ENCODE measurements around the gene KIRREL3. TPM values are rescaled to one million over a fixed set of nuclear protein-coding genes. Genes with fewer than 3 reads are reported as not detected.

The KIRREL3 gene
- total RNA-seq, 2 donors from 2014 or later: 0.28 TPM; not detected in 1

DNA sequence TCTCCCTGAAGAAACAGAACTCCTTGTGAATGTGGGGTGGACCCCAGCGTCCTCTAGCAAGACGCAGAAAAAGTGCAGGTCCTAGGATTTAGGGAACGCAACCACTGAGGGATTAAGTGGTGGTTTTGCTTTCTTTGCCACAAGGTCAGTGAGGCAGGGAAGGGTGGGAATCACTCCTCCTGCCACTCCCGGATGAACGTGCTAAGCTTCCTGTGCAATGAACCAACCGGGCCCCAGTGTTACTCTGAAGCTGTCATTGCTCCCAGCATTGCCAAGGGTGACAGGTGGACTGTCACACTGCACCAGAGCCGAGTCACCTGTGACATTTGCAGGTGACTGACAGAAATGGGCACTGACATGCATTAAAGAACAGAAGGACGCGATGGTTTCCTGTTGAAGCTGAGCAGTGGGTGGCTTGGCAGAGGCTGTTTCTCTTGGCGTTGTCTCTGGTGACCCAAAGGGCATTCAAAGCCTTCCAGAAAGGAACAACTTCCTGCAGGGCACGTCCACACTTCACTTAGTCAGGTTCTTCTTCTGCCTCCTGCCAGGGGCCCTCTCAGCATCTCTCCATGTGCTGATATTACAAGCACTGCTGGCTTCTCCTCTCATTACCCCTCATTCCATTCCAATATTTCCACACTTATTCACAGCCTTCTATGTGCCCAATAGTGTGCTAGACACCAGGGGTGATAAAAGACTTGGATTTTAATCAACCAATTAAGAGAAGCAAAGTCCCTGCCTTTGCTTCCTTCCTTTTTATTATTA lies 9.7 kb downstream of the KIRREL3 start:
- no peaks in the 10 kb centered on the region for H3K9me3 ChIP-seq
- no peaks in the 10 kb centered on the region for H3K4me1 ChIP-seq (replicated peaks)
- TF ChIP-seq, protein P1, sequence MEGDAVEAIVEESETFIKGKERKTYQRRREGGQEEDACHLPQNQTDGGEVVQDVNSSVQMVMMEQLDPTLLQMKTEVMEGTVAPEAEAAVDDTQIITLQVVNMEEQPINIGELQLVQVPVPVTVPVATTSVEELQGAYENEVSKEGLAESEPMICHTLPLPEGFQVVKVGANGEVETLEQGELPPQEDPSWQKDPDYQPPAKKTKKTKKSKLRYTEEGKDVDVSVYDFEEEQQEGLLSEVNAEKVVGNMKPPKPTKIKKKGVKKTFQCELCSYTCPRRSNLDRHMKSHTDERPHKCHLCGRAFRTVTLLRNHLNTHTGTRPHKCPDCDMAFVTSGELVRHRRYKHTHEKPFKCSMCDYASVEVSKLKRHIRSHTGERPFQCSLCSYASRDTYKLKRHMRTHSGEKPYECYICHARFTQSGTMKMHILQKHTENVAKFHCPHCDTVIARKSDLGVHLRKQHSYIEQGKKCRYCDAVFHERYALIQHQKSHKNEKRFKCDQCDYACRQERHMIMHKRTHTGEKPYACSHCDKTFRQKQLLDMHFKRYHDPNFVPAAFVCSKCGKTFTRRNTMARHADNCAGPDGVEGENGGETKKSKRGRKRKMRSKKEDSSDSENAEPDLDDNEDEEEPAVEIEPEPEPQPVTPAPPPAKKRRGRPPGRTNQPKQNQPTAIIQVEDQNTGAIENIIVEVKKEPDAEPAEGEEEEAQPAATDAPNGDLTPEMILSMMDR (IDR thresholded peaks at IDR 0.05): no peak
- no peak overlapping the region for H3K27ac ChIP-seq
- 55% methylated on average over 11 of the region's 11 CpGs for WGBS
- H3K4me3 ChIP-seq: no peak overlapping the region
- intact Hi-C loops (cut with DNase I): loop anchor here (2.0 to 10.0 kb wide), 3 partner anchors 276 to 549 kb away; no protein-coding TSS in a partner anchor
- H3K36me3 ChIP-seq: no peaks in the 10 kb centered on the region
- H3K27me3 ChIP-seq (replicated peaks; ENCODE audit: insufficient read depth): no peaks in the 10 kb centered on the region
- no peak for DNase-seq (ENCODE audit: low spot score)

DNA sequence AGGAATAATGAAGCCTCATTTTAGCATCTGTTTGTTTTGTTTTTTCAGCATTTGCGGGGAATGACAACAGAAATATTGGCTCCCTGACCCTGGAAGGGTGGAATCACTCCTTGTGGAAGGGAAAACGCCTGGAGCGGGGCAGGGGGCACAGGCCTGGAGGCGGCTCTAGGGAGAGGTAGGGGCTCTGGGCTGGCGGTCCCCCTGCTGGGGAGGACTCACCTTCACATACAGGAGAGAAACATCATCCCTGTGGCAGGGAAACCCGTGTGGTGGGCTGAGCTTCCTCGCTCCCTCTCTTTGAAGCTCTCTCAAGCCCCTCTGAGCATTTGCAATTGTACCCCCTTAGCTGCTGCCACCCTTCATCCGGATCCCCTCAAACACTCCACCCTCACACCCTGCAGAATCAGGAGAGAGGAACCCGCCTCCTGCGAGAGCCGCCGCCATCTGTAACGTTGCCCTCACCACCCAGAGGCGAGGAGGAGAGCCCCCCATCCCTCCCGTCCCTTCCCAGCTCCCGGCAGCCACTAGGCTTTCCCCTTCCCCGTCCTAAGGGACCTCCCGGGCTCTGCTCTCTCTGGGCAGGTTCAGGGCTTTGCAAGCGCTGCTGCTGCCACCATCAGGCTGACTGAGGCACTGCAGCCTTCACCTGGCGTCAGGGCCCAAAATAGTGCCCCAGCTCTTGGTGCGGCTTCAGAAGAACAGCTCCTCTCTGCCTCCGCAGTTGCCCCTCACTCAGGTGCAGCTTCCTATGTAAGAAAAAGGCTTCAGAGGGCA lies 10.4 kb downstream of the KIRREL3 start:
- peak; percentile 51 for DNase-seq (ENCODE audit: low spot score)
- Histone ChIP-seq H3K4me1 (replicated peaks) (no peaks in the 10 kb centered on the region), H3K27me3 (replicated peaks; ENCODE audit: insufficient read depth) (no peaks in the 10 kb centered on the region), H3K27ac (no peak overlapping the region), H3K9me3 (no peaks in the 10 kb centered on the region), H3K36me3 (no peaks in the 10 kb centered on the region), H3K4me3 (no peak overlapping the region)
- 22% methylated on average over 22 of the region's 22 CpGs for WGBS
- TF ChIP-seq POLR2A (IDR thresholded peaks at IDR 0.05) (no peak), POLR2AphosphoS5 (IDR thresholded peaks at IDR 0.05) (no peak)
- TF ChIP-seq, protein P1 (IDR thresholded peaks at IDR 0.05): peak; percentile 75 to 82 (median 79)
- intact Hi-C loops (cut with DNase I): loop anchor here (2.0 to 10.0 kb wide), 4 partner anchors 275 to 675 kb away; no protein-coding TSS in a partner anchor

DNA sequence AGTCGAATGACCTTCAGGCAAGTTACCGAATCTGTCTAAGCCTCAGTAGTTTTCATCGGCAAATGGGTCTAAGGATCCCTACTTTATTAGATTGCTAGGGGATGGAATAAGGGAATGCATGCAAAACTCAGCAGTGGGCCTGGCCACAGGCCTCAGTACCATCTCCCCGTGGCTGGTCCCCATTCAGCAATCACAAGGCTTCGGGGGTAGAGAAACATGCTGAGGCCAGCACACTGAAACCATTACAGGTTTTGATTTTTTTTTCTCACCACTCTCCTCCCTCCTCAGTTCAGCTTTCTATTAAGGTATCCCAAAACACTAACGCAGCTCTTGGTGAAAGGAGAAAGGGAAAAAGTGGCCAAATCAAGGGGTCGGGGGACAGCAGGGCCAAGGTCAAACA lies 11.9 kb downstream of the KIRREL3 start:
- TF ChIP-seq POLR2A (IDR thresholded peaks at IDR 0.05) (no peak), POLR2AphosphoS5 (IDR thresholded peaks at IDR 0.05) (no peak)
- TF ChIP-seq, protein P1 (IDR thresholded peaks at IDR 0.05): no peak
- intact Hi-C loops (cut with DNase I): loop anchor here (10.0 kb wide), 1 partner anchor 674 kb away; no protein-coding TSS in a partner anchor

DNA sequence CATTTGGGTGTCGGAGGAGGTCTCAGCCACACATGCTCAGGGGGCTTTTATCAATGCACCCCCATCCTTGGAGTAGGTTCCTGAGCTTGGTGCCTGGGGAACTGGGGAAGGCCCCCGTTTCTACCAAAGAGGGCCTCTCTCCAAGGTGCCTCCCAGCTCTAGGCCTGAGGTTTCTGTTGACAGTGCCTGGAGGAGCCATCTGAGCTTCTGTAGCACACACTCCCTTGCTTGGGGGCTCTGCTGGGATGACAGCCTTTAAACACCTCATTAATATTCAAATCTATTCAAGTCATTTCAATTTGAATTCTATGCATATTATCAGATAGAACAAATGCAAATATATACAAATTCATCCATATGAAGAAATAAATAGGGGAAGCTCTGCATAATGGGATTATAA lies 18.9 kb downstream of the KIRREL3 start:
- WGBS: 83% methylated on average over 2 of the region's 2 CpGs
- no peak overlapping the region for H3K27ac ChIP-seq
- H3K9me3 ChIP-seq: no peaks in the 10 kb centered on the region
- H3K4me3 ChIP-seq: no peak overlapping the region
- no peaks in the 10 kb centered on the region for H3K4me1 ChIP-seq (replicated peaks)
- intact Hi-C loops (cut with DNase I): loop anchor here (10.0 kb wide), 1 partner anchor 667 kb away; no protein-coding TSS in a partner anchor
- H3K27me3 ChIP-seq (replicated peaks; ENCODE audit: insufficient read depth): peaks cover 4% of the 10 kb centered on the region
- no peaks in the 10 kb centered on the region for H3K36me3 ChIP-seq
- TF ChIP-seq POLR2AphosphoS5 (IDR thresholded peaks at IDR 0.05) (no peak), POLR2A (IDR thresholded peaks at IDR 0.05) (no peak)
- TF ChIP-seq, protein P1 (IDR thresholded peaks at IDR 0.05): no peak
- DNase-seq (ENCODE audit: low spot score): no peak

More for the DNA sequence above, 11.9 kb downstream of the KIRREL3 start:
- Histone ChIP-seq H3K27me3 (replicated peaks; ENCODE audit: insufficient read depth) (no peaks in the 10 kb centered on the region), H3K4me1 (replicated peaks) (no peaks in the 10 kb centered on the region), H3K4me3 (no peak overlapping the region), H3K27ac (no peak overlapping the region), H3K36me3 (no peaks in the 10 kb centered on the region), H3K9me3 (no peaks in the 10 kb centered on the region)
- WGBS: 94% methylated on average over 7 of the region's 7 CpGs
- DNase-seq (ENCODE audit: low spot score): no peak

All from prostate gland (tissue), 2 donors.